Stimulated activated CD4-positive, alpha-beta T cell treated with anti-CD3 and anti-CD28 coated beads, Interleukin-1b, Interleukin-23, amount 100 ng/mL, for 24 hours (primary cell): ENCODE data around the gene GSTA3.
"Not testable (repeated sequence)": the region's sequence is repeated elsewhere in the genome, so short reads cannot be mapped to it uniquely, and the experiment has no call there.

ENCODE experiments used
- DNase-seq, 4 experiments: peaks; one replicate each; pipeline ENCODE4 v3.0.0-alpha.2; 2020; ENCODE audit warnings: low read depth in 4 of 4, low spot score in 1 of 4

The GSTA3 gene

DNA sequence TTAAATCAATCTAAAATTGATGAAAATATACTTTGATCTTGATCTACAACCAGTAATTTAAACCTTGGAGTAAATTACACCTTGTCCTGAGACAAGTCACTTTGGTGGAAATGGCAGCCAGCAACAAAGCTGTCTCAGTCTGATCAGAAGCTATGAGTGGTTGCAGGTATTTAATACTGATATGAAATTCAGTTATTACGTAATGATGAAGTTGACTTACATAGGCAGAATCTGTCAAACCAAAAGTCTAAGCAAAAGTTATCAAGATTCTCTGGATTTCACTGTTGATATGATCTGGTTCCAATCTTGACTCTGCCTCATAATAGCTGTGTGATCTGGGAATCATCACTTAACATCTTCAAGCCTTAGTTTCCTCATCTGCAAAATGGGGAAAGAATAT is 41.3 kb downstream of the GSTA3 start:
- no peak for DNase-seq

DNA sequence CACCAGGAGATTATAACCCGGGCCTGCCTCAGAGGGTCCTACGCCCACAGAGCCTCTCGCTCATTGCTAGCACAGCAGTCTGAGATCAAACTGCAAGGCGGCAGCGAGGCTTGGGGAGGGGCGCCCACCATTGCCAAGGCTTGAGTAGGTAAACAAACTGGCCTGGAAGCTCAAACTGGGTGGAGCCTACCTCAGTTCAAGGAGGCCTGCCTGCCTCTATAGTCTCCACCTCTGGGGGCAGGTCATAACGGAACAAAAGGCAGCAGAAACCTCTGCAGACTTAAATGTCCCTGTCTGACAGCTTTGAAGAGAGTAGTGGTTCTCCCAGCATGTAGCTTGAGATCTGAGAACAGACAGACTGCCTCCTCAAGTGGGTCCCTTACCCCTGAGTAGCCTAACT is 48.3 kb downstream of the GSTA3 start:
- DNase-seq: not testable (repeated sequence)

DNA sequence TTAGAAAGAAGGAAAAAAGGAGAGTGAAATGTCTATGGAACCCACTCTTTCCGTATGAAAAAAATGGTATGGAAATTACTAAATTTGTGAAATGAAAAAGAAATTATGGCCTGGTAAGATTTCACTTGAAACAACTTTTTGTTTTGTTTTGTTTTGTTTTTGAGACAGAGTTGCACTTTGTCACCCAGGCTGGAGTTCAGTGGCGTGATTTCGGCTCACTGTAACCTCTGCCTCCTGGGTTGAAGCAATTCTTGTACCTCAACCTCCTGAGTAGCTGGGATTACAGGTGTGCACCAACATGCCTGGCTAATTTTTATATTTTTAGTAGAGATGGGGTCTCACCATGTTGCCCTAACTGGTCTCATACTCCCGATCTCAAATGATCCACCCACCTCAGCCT is 51.1 kb downstream of the GSTA3 start:
- DNase-seq: no peak

DNA sequence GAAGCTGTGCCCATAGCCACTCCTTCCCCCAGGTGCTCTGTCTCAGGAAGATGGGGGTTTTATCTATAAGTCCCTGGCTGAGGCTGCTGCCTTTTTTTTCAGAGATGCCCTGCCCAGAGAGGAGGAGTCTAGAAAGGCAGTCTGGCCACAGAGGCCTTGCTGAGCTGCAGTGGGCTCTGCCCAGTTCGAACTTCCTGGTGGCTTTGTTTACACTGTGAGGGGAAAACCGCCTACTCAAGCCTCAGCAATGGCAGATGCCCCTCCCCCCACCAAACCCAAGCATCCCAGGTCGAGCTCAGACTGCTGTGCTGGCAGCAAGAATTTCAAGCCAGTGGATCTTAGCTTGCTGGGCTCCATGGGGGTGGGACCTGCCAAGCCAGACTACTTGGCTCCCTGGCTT is 53.4 kb downstream of the GSTA3 start:
- DNase-seq: not testable (repeated sequence)

DNA sequence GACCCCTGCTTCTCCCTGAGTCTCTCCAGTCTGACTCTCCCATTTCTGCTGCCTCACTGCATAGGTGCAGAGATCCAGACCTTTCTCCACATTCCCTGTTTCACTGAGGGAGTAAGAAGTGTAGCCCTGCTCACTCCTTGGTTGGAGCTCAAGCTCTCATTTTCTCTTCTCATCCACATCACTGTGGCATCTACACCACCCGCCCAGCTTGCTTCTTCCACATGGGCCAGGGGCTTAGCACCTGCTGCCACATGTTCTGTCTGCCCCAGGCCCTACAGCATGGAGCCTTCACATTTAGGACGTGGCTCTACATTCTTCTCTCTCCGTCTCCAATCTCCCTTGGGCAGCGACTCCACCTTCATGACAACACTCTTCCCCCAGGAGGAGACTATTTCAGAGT is 60.4 kb downstream of the GSTA3 start:
- DNase-seq: no peak
